ENCODE measurements around the gene TRAF3.

The TRAF3 gene

GRCh38 chr14:102799684-102800562 is 22.7 kb downstream of the TRAF3 start:
- peak; percentile 92 for ATAC-seq
- TF ChIP-seq ZNF8 (CRISPR knock-in tag; IDR thresholded peaks at IDR 0.05) (peak; percentile 65; the same call in 1 of the 2 replicates), ARNTL (CRISPR knock-in tag; IDR thresholded peaks at IDR 0.05; ENCODE audit: borderline replicate concordance, low read depth) (no peak)

GRCh38 chr14:102802834-102803523 is 25.7 kb downstream of the TRAF3 start:
- no peak for TF ChIP-seq OSR1 (CRISPR knock-in tag; IDR thresholded peaks at IDR 0.05)
- no peak for TF ChIP-seq ZC3H10 (CRISPR knock-in tag; IDR thresholded peaks at IDR 0.05)
- no peak for TF ChIP-seq ZFP30 (CRISPR knock-in tag; IDR thresholded peaks at IDR 0.05)
- TF ChIP-seq ZNF70 (CRISPR knock-in tag; IDR thresholded peaks at IDR 0.05), result no peak
- TF ChIP-seq PPARA (CRISPR knock-in tag; IDR thresholded peaks at IDR 0.05; ENCODE audit: borderline replicate concordance), result no peak
- no peak for TF ChIP-seq TCF4 (CRISPR knock-in tag; IDR thresholded peaks at IDR 0.05; ENCODE audit: borderline replicate concordance)
- TF ChIP-seq SNAI2 (CRISPR knock-in tag; IDR thresholded peaks at IDR 0.05), result no peak
- no peak for TF ChIP-seq TOX (CRISPR knock-in tag; IDR thresholded peaks at IDR 0.05; ENCODE audit: borderline replicate concordance)
- TF ChIP-seq ISL1 (CRISPR knock-in tag; IDR thresholded peaks at IDR 0.05), result no peak
- no peak for TF ChIP-seq TSHZ2 (CRISPR knock-in tag; IDR thresholded peaks at IDR 0.05)
- TF ChIP-seq ARNTL (CRISPR knock-in tag; IDR thresholded peaks at IDR 0.05; ENCODE audit: borderline replicate concordance, low read depth), result no peak
- no peak for TF ChIP-seq ZFP3 (CRISPR knock-in tag; IDR thresholded peaks at IDR 0.05)
- no peak for TF ChIP-seq CSRNP3 (CRISPR knock-in tag; IDR thresholded peaks at IDR 0.05)
- no peak for TF ChIP-seq POU6F1 (CRISPR knock-in tag; IDR thresholded peaks at IDR 0.05; ENCODE audit: borderline replicate concordance, low read depth)
- no peak for TF ChIP-seq GLIS3 (CRISPR knock-in tag; IDR thresholded peaks at IDR 0.05)
- no peak for ATAC-seq

GRCh38 chr14:102804858-102805257 is 27.6 kb downstream of the TRAF3 start:
- TF ChIP-seq GLIS3 (CRISPR knock-in tag; IDR thresholded peaks at IDR 0.05), result no peak
- TF ChIP-seq CSDC2 (CRISPR knock-in tag; IDR thresholded peaks at IDR 0.05), result no peak
- TF ChIP-seq CREB5 (CRISPR knock-in tag; IDR thresholded peaks at IDR 0.05; ENCODE audit: low read depth), result no peak
- no peak for TF ChIP-seq ISL1 (CRISPR knock-in tag; IDR thresholded peaks at IDR 0.05)
- TF ChIP-seq CSRNP3 (CRISPR knock-in tag; IDR thresholded peaks at IDR 0.05), result no peak
- TF ChIP-seq ZNF70 (CRISPR knock-in tag; IDR thresholded peaks at IDR 0.05), result no peak
- no peak for TF ChIP-seq ZC3H10 (CRISPR knock-in tag; IDR thresholded peaks at IDR 0.05)
- TF ChIP-seq POU6F1 (CRISPR knock-in tag; IDR thresholded peaks at IDR 0.05; ENCODE audit: borderline replicate concordance, low read depth), result no peak
- TF ChIP-seq ESRRG (CRISPR knock-in tag; IDR thresholded peaks at IDR 0.05), result no peak
- no peak for TF ChIP-seq ARNTL (CRISPR knock-in tag; IDR thresholded peaks at IDR 0.05; ENCODE audit: borderline replicate concordance, low read depth)

More at GRCh38 chr14:102804858-102805257, 27.6 kb downstream of the TRAF3 start:
- no peak; the same call in 2 of the 3 replicates for ATAC-seq

Measured in SK-N-SH treated with all-trans-retinoic acid at 6 μM for 48 hours (cell line).